H1 (cell line): Measurements from ENCODE around the gene SUSD6. TPM values are rescaled to one million over a fixed set of nuclear protein-coding genes. Genes with fewer than 3 reads are reported as not detected.

ENCODE experiments used
- CTCF ChIA-PET: fragments of 300-600 bp; sonication (Branson Sonifier 250); formaldehyde crosslinking; loops from one replicate; lab custom pipeline; 2021; ENCODE audit not compliant: partially characterized antibody; lab: Charles Lee
- POLR2A ChIA-PET: fragments of 300-600 bp; sonication (Branson Sonifier 250); formaldehyde crosslinking; loops from one replicate; lab custom pipeline; 2021; ENCODE audit warnings: inconsistent platforms; ENCODE audit not compliant: partially characterized antibody; lab: Charles Lee
- DNase-seq, 2 experiments: peaks; one replicate each; pipeline versions ENCODE4 v3.0.0 to v3.0.0-alpha.2; 2010 to 2022; ENCODE audit warnings: low spot score in 2 of 2, low read depth in 1 of 2, mixed read lengths in 1 of 2
- FAIRE-seq: peaks from 2 replicates; lab custom pipeline; 2011; peaks lifted over from hg19 to GRCh38; lab: Jason Lieb, UNC
- H2AFZ ChIP-seq: 2 replicates; pipeline ENCODE4 v1.8.1; 2012; ENCODE audit warnings: low read length, inconsistent platforms
- H2AK5ac ChIP-seq: 2 replicates; pipeline ENCODE4 v1.6.1; 2013; ENCODE audit warnings: low read depth, low read length
- H2BK120ac ChIP-seq: replicated peaks from 2 replicates; pipeline ENCODE3; 2013; ENCODE audit warnings: low read depth, low read length, inconsistent platforms
- H2BK12ac ChIP-seq: 2 replicates; pipeline ENCODE4 v1.6.1; 2013; ENCODE audit warnings: low read depth, low read length
- H2BK15ac ChIP-seq: 2 replicates; pipeline ENCODE4 v1.6.1; 2013; ENCODE audit warnings: low read length
- H2BK20ac ChIP-seq: 2 replicates; pipeline ENCODE4 v1.6.1; 2013; ENCODE audit warnings: low read length
- H2BK5ac ChIP-seq: 2 replicates; pipeline ENCODE4 v1.6.1; 2013; ENCODE audit warnings: low read depth, low read length
- H3K14ac ChIP-seq: 2 replicates; pipeline ENCODE4 v1.6.1; 2013; ENCODE audit warnings: inconsistent platforms; ENCODE audit not compliant: insufficient read length
- H3K18ac ChIP-seq: 2 replicates; pipeline ENCODE4 v1.6.1; 2013; ENCODE audit warnings: low read length; ENCODE audit errors: extremely low read depth
- H3K23ac ChIP-seq: 2 replicates; pipeline ENCODE4 v1.6.1; 2013; ENCODE audit warnings: inconsistent platforms; ENCODE audit not compliant: insufficient read length
- H3K23me2 ChIP-seq: 2 replicates; pipeline ENCODE4 v1.6.1; 2013; ENCODE audit warnings: low read depth, low read length
- H3K27ac ChIP-seq: 2 replicates; pipeline ENCODE4 v1.6.1; 2011; ENCODE audit warnings: low read depth, low read length, inconsistent platforms
- H3K27me3 ChIP-seq, 4 experiments: replicated peaks in 1 of 4; 1 replicate in 1 of 4; 2 replicates in 3 of 4; pipeline versions ENCODE4 v1.6.1 to v1.8.1; 2011 to 2013; ENCODE audit warnings: low read length in 3 of 4, mild to moderate bottlenecking in 3 of 4, inconsistent platforms in 2 of 4, mixed read lengths in 2 of 4, moderate library complexity in 1 of 4; ENCODE audit not compliant: control insufficient read depth in 3 of 4, insufficient read depth in 3 of 4; ENCODE audit errors: extremely low read depth in 1 of 4
- H3K36me3 ChIP-seq, 4 experiments: 2 replicates each; pipeline versions ENCODE4 v1.6.1 to v1.8.1; 2011 to 2013; ENCODE audit warnings: mild to moderate bottlenecking in 4 of 4, low read length in 3 of 4, moderate library complexity in 2 of 4, control low read depth in 1 of 4, inconsistent platforms in 1 of 4; ENCODE audit not compliant: insufficient read depth in 4 of 4, control insufficient read depth in 2 of 4
- H3K4ac ChIP-seq: replicated peaks from 2 replicates; pipeline ENCODE3; 2013; ENCODE audit warnings: low read length, low read depth, mixed read lengths, inconsistent platforms; ENCODE audit not compliant: insufficient read length
- H3K4me1 ChIP-seq, 4 experiments: replicated peaks in 1 of 4; 1 replicate in 1 of 4; 2 replicates in 3 of 4; pipeline versions ENCODE4 v1.6.1 to v1.8.1; 2011 to 2013; ENCODE audit warnings: low read length in 3 of 4, inconsistent platforms in 2 of 4, mixed read lengths in 1 of 4; ENCODE audit not compliant: insufficient read depth in 4 of 4, control insufficient read depth in 3 of 4
- H3K4me2 ChIP-seq, 2 experiments: 2 replicates each; pipeline versions ENCODE4 v1.6.1 to v1.8.1; 2011 to 2013; ENCODE audit warnings: low read depth in 2 of 2, low read length in 2 of 2, control low read depth in 1 of 2, inconsistent platforms in 1 of 2, mild to moderate bottlenecking in 1 of 2; ENCODE audit not compliant: insufficient read depth in 1 of 2
- H3K4me3 ChIP-seq, 4 experiments: fragments of 200-600, 300-600 bp in 1 of 4; sonication (generic), shearing (Covaris generic), sonication (Bioruptor Twin) in 1 of 4; 2 replicates each; pipeline versions ENCODE4 v1.5.1 to v1.8.1; 2011 to 2016; ENCODE audit warnings: low read length in 4 of 4, low read depth in 3 of 4, control low read depth in 2 of 4, inconsistent platforms in 2 of 4, mild to moderate bottlenecking in 2 of 4, mixed read lengths in 1 of 4, moderate library complexity in 1 of 4; ENCODE audit not compliant: insufficient read depth in 2 of 4; ENCODE audit errors: extremely low read depth in 1 of 4
- H3K56ac ChIP-seq: replicated peaks from 2 replicates; pipeline ENCODE3; 2013; ENCODE audit warnings: low read depth, mild to moderate bottlenecking, mixed read lengths, low read length, inconsistent platforms; ENCODE audit not compliant: insufficient read length
- H3K79me1 ChIP-seq: 2 replicates; pipeline ENCODE4 v1.6.1; 2013; ENCODE audit warnings: low read depth, low read length, control low read depth
- H3K79me2 ChIP-seq, 2 experiments: 2 replicates each; pipeline versions ENCODE4 v1.6.1 to v1.8.1; 2012 to 2013; ENCODE audit warnings: low read length in 2 of 2, mild to moderate bottlenecking in 2 of 2, inconsistent platforms in 1 of 2; ENCODE audit not compliant: insufficient read depth in 2 of 2, control insufficient read depth in 1 of 2
- H3K9ac ChIP-seq, 4 experiments: replicated peaks in 1 of 4; 1 replicate in 1 of 4; 2 replicates in 3 of 4; pipeline versions ENCODE4 v1.6.1 to v1.8.1; 2011 to 2013; ENCODE audit warnings: low read depth in 3 of 4, low read length in 3 of 4, control low read depth in 2 of 4, mild to moderate bottlenecking in 2 of 4, moderate library complexity in 2 of 4, inconsistent platforms in 1 of 4; ENCODE audit errors: extremely low read depth in 1 of 4
- H3K9me3 ChIP-seq, 2 experiments: 2 replicates each; pipeline versions ENCODE4 v1.6.1 to v1.8.1; 2012 to 2013; ENCODE audit warnings: mild to moderate bottlenecking in 2 of 2, moderate library complexity in 2 of 2, control low read depth in 1 of 2, inconsistent platforms in 1 of 2, low read depth in 1 of 2, low read length in 1 of 2, mixed read lengths in 1 of 2; ENCODE audit not compliant: insufficient read depth in 2 of 2
- H4K20me1 ChIP-seq, 2 experiments: replicated peaks in 1 of 2; 2 replicates each; pipeline versions ENCODE3 to v1.8.1; 2011 to 2013; ENCODE audit warnings: inconsistent platforms in 2 of 2, low read length in 2 of 2, mild to moderate bottlenecking in 1 of 2; ENCODE audit not compliant: insufficient read depth in 2 of 2, control insufficient read depth in 1 of 2
- H4K5ac ChIP-seq: 2 replicates; pipeline ENCODE4 v1.6.1; 2013; ENCODE audit warnings: low read length, low read depth, mixed read lengths, inconsistent platforms; ENCODE audit not compliant: insufficient read length
- H4K8ac ChIP-seq: 2 replicates; pipeline ENCODE4 v1.8.0; 2013; ENCODE audit warnings: mild to moderate bottlenecking, moderate library complexity, low read length, inconsistent platforms; ENCODE audit not compliant: insufficient read depth; ENCODE audit errors: extremely low read depth
- H4K91ac ChIP-seq: replicated peaks from 2 replicates; pipeline ENCODE3; 2013; ENCODE audit warnings: low read length, mixed read lengths, inconsistent platforms; ENCODE audit not compliant: insufficient read length
- EGR1 ChIP-seq: IDR thresholded peaks from 2 replicates; pipeline ENCODE4 v1.6.1; 2011; ENCODE audit warnings: low read depth, low read length, borderline replicate concordance
- SIX5 ChIP-seq: IDR thresholded peaks from 2 replicates; pipeline ENCODE4 v1.6.1; 2011; ENCODE audit warnings: mild to moderate bottlenecking, low read depth, low read length
- WGBS, 2 experiments: shearing (Covaris generic) in 1 of 2; methylation state at CpG; one replicate each; pipeline versions ENCODE4 v1.1.6 to v1.1.7; 2013 to 2015; ENCODE audit warnings: low lambda C conversion rate in 2 of 2, mixed read lengths in 2 of 2, inconsistent platforms in 1 of 2, low coverage in 1 of 2, missing lambda C conversion rate in 1 of 2; ENCODE audit not compliant: insufficient replicate concordance in 2 of 2, insufficient coverage in 1 of 2, insufficient read length in 1 of 2; ENCODE audit errors: extremely low coverage in 1 of 2, missing lambda C conversion rate in 1 of 2; 5-methylcytosine and 5-hydroxymethylcytosine counted together
- polyA plus RNA-seq, 7 experiments: library from polyadenylated mRNA; depleted of rRNA in 3 of 7; stranded (reverse) in 5 of 7; unstranded in 2 of 7; fragments of >200 nt in 5 of 7; fragments of 200-250 nt in 2 of 7; gene quantifications; 1 replicate in 5 of 7; 2 replicates in 1 of 7; 4 replicates in 1 of 7; pipeline versions ENCODE4 v1.2.1 to v1.2.3, GENCODE V29; 2011 to 2013; ENCODE audit warnings: missing spikeins in 2 of 7, mixed read lengths in 2 of 7
- total RNA-seq: library from RNA; stranded (reverse); fragmentation: NEBNext Ultra II Directional; extraction: Animal tissue kit (Norgen Biotek cat#: 25700); gene quantifications from 2 replicates; pipeline ENCODE4 v1.2.1, GENCODE V29; 2021

SUSD6 gene
- total and polyA plus RNA-seq, 2 of the 8 experiments (the other 6 are each of a cell fraction or from before 2014, with no cell fraction given): 3.0 to 3.8 TPM

DNA sequence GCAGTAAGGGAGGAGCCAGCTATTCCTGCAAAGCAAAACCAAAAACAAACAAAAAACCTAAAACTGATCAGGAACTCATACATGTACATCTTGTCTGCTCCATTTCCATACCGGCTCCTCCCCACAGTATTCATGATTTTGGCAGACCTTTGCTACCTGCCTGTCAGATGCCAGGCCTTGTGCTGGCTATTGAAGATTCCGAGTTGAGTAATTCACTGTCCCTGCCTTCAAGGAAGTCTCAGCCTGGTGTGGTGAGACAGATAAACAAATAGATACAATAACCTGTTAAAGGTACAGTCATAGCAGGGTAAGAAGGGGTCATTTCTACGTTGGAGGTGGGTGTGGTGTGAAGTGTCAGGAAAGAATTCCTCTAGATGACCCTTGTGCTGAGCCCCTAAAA is 42.7 kb downstream of the SUSD6 start:
- no peak overlapping the region for H2BK12ac ChIP-seq
- no peak overlapping the region for H2AFZ ChIP-seq
- no peak overlapping the region for H4K8ac ChIP-seq
- 85% methylated on average over 3 of the region's 3 CpGs; no CpG with 5 or more reads in 1 of the 2 experiments for WGBS, 2 experiments
- no peaks in the 10 kb centered on the region for H3K27me3 ChIP-seq
- DNase-seq: no peak
- FAIRE-seq: no peak
- no peak overlapping the region for H2AK5ac ChIP-seq
- no peak overlapping the region for H2BK15ac ChIP-seq
- no peak overlapping the region for H3K4me2 ChIP-seq
- H3K56ac ChIP-seq: no peak overlapping the region
- H2BK20ac ChIP-seq: no peak overlapping the region
- H3K4me1 ChIP-seq: peaks cover 6 to 23% (median 20%) of the 10 kb centered on the region in 4 experiments
- no peaks in the 10 kb centered on the region for H3K23me2 ChIP-seq
- ChIA-PET POLR2A (interaction anchor here (1.2 kb wide), 1 partner anchor 16 kb away, joined by 3 read pairs; no protein-coding TSS in a partner anchor), CTCF (no interaction called here)
- no peak overlapping the region for H4K91ac ChIP-seq
- no peak overlapping the region for H3K9ac ChIP-seq
- H2BK120ac ChIP-seq: no peak overlapping the region
- no peaks in the 10 kb centered on the region for H4K20me1 ChIP-seq
- no peak overlapping the region for H3K14ac ChIP-seq
- H3K23ac ChIP-seq: no peak overlapping the region
- H3K4me3 ChIP-seq: no peak overlapping the region
- H3K79me2 ChIP-seq: no peaks in the 10 kb centered on the region
- H3K18ac ChIP-seq: no peak overlapping the region
- TF ChIP-seq EGR1 (no peak), SIX5 (no peak)
- no peaks in the 10 kb centered on the region for H3K36me3 ChIP-seq
- no peak overlapping the region for H4K5ac ChIP-seq
- no peak overlapping the region for H3K4ac ChIP-seq
- 0 out of 2 replicates have a peak, but pooled peaks cover 5% of the 10 kb centered on the region for H3K79me1 ChIP-seq
- no peak overlapping the region for H3K27ac ChIP-seq
- no peaks in the 10 kb centered on the region for H3K9me3 ChIP-seq
- H2BK5ac ChIP-seq: no peak overlapping the region
